Subcutaneous abdominal adipose tissue (tissue), 5 donors: ENCODE results near the gene MSH2.

Experiments used
- H3K27ac ChIP-seq: one replicate; pipeline ENCODE4 v1.7.0; 2013; ENCODE audit warnings: low read depth, mild to moderate bottlenecking, inconsistent platforms, low read length, moderate library complexity
- H3K27me3 ChIP-seq, 5 donors: one replicate each; pipeline ENCODE4 v1.7.0; 2013; ENCODE audit warnings: low read length in 5 of 5, inconsistent platforms in 1 of 5; ENCODE audit not compliant: control insufficient read depth in 5 of 5, insufficient read depth in 4 of 5
- H3K36me3 ChIP-seq, 5 donors: one replicate each; pipeline ENCODE4 v1.7.0; 2013; ENCODE audit warnings: low read length in 5 of 5; ENCODE audit not compliant: control insufficient read depth in 5 of 5, insufficient read depth in 5 of 5
- H3K4me1 ChIP-seq, 5 donors: one replicate each; pipeline ENCODE4 v1.7.0; 2013; ENCODE audit warnings: low read length in 5 of 5, mild to moderate bottlenecking in 3 of 5, moderate library complexity in 1 of 5; ENCODE audit not compliant: control insufficient read depth in 5 of 5, insufficient read depth in 5 of 5
- H3K4me3 ChIP-seq, 5 donors: one replicate each; pipeline ENCODE4 v1.7.0; 2013; ENCODE audit warnings: low read length in 5 of 5, low read depth in 1 of 5
- H3K9ac ChIP-seq, 5 donors: one replicate each; pipeline ENCODE4 v1.7.0; 2013; ENCODE audit warnings: low read length in 5 of 5, mild to moderate bottlenecking in 4 of 5, moderate library complexity in 3 of 5
- H3K9me3 ChIP-seq, 5 donors: one replicate each; pipeline ENCODE4 v1.7.0; 2013; ENCODE audit warnings: low read length in 5 of 5; ENCODE audit not compliant: control insufficient read depth in 5 of 5
- donor health status: healthy.
- donor health status: healthy.
- donor health status: healthy.
- donor health status: healthy.
- donor health status: healthy.

MSH2 gene

GRCh38 chr2:47459021-47459420 is 56.1 kb downstream of the MSH2 start:
- no peak overlapping the region for H3K27ac ChIP-seq
- H3K27me3 ChIP-seq, result no peaks in the 10 kb centered on the region
- H3K4me1 ChIP-seq, result no peaks in the 10 kb centered on the region
- H3K9ac ChIP-seq, result no peak overlapping the region
- H3K4me3 ChIP-seq, result no peak overlapping the region
- peaks cover 5 to 13% (median 6%) of the 10 kb centered on the region in 5 donors for H3K36me3 ChIP-seq
- H3K9me3 ChIP-seq, result no peaks in the 10 kb centered on the region

DNA sequence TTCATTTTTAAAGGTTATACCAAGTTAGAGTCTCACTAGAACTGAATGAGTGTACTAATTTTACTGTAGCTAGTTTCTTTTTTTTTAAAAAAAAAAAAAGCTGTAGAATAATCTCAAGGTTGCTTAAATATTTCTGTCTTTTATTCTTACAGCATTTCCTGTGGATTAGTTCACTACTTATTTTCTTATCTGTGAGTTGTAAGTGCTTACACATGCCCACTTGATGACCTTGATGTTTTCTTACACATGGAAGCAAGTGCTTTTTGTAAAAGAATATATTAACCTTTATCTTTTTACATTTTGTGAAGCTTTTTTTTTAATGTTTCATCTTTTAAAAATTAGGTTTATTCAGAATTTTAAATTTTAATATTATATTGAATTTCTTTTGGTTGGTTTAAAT is 57.8 kb downstream of the MSH2 start:
- Histone ChIP-seq H3K27ac (no peak overlapping the region), H3K9ac (no peak overlapping the region), H3K36me3 (peaks cover 7 to 13% (median 10%) of the 10 kb centered on the region in 5 donors), H3K4me1 (no peaks in the 10 kb centered on the region), H3K4me3 (no peak overlapping the region), H3K27me3 (no peaks in the 10 kb centered on the region), H3K9me3 (no peaks in the 10 kb centered on the region)

DNA sequence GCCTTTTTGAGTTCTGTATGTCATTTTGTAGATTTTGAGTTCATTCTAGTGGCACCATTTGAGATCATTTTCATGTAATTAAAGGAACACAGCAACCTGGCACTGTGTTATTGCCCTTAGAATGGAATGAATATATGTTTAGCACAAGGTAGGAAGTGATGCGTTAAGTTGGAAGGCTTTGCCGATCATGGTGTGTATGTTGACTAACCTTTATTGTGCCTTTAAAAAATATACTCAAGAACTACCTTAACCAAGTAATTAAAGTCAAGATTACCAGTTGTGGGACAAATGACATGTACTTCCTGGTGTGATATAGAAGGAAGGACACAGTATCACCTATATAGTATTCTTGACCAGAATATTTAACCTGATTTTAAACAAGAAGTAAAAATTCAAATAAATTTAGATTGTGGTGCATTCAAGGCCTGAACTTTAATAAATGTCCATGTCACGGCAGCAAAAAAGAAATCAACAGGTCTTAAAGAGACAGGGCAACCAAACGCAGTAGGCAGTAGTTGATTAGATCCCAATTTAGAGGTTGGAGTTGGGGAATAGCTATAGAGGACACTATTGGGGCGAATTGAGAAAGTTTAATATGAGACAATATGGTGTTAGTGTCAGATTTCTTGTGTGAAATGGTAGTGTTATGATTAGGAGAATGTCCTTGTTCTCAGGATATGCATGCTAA is 68.6 kb downstream of the MSH2 start:
- Histone ChIP-seq H3K27me3 (no peaks in the 10 kb centered on the region), H3K36me3 (peaks cover 7 to 29% (median 11%) of the 10 kb centered on the region in 5 donors), H3K9me3 (no peaks in the 10 kb centered on the region), H3K4me1 (no peaks in the 10 kb centered on the region), H3K27ac (no peak overlapping the region), H3K9ac (no peak overlapping the region), H3K4me3 (no peak overlapping the region)

GRCh38 chr2:47479863-47480262 is 76.9 kb downstream of the MSH2 start:
- Histone ChIP-seq H3K27me3 (no peaks in the 10 kb centered on the region), H3K9ac (no peak overlapping the region), H3K36me3 (peaks cover 12 to 30% (median 21%) of the 10 kb centered on the region in 5 donors), H3K27ac (no peak overlapping the region), H3K9me3 (no peaks in the 10 kb centered on the region), H3K4me3 (no peak overlapping the region), H3K4me1 (no peaks in the 10 kb centered on the region)

DNA sequence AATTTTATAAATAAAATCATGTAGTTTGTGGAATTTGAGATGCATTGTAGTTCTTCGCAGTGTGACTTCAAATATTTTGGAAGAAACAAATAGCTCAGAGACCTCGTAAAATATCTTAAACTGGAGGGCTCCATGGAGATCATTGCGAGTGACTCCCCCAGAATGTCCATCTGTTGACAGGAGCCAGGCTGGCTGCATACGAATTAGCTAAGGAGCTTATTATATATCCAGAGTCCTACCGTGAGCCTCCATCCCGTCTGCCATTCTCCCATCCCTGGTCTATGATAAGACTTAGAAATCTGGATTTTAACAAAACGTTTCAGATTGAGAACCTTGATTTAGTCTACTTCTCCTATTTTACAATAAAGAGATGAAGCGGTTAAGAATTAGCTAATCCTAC is 80.2 kb downstream of the MSH2 start:
- Histone ChIP-seq H3K4me1 (no peaks in the 10 kb centered on the region), H3K27ac (no peak overlapping the region), H3K4me3 (no peak overlapping the region), H3K27me3 (no peaks in the 10 kb centered on the region), H3K36me3 (peaks cover 10 to 24% (median 18%) of the 10 kb centered on the region in 5 donors), H3K9ac (no peak overlapping the region), H3K9me3 (no peaks in the 10 kb centered on the region)

- Histone ChIP-seq H3K36me3 (peaks cover 7 to 20% (median 13%) of the 10 kb centered on the region in 5 donors), H3K4me3 (no peak overlapping the region), H3K27me3 (no peaks in the 10 kb centered on the region), H3K9me3 (no peaks in the 10 kb centered on the region), H3K4me1 (no peaks in the 10 kb centered on the region), H3K9ac (no peak overlapping the region), H3K27ac (no peak overlapping the region)
Measured at GRCh38 chr2:47484396-47484795, 81.4 kb downstream of the MSH2 start.

- Histone ChIP-seq H3K27me3 (no peaks in the 10 kb centered on the region), H3K36me3 (peaks cover 7 to 20% (median 13%) of the 10 kb centered on the region in 5 donors)
Measured at GRCh38 chr2:47485177-47485576, 82.2 kb downstream of the MSH2 start.

GRCh38 chr2:47485751-47486300 is 82.9 kb downstream of the MSH2 start:
- Histone ChIP-seq H3K27me3 (no peaks in the 10 kb centered on the region), H3K9me3 (no peaks in the 10 kb centered on the region), H3K27ac (no peak overlapping the region), H3K36me3 (peaks cover 7 to 17% (median 12%) of the 10 kb centered on the region in 5 donors), H3K9ac (no peak overlapping the region), H3K4me3 (no peak overlapping the region), H3K4me1 (no peaks in the 10 kb centered on the region)

More at GRCh38 chr2:47485177-47485576, 82.2 kb downstream of the MSH2 start:
- H3K27ac ChIP-seq, result no peak overlapping the region
- H3K4me3 ChIP-seq, result no peak overlapping the region
- H3K9ac ChIP-seq, result no peak overlapping the region
- no peaks in the 10 kb centered on the region for H3K4me1 ChIP-seq
- no peaks in the 10 kb centered on the region for H3K9me3 ChIP-seq

GRCh38 chr2:47486841-47487497 is 84.0 kb downstream of the MSH2 start:
- H3K36me3 ChIP-seq, result peaks cover 7 to 17% (median 12%) of the 10 kb centered on the region in 5 donors
- no peak overlapping the region for H3K27ac ChIP-seq
- H3K27me3 ChIP-seq, result no peaks in the 10 kb centered on the region
- H3K4me1 ChIP-seq, result no peaks in the 10 kb centered on the region
- no peak overlapping the region for H3K9ac ChIP-seq
- H3K9me3 ChIP-seq, result no peaks in the 10 kb centered on the region
- no peak overlapping the region for H3K4me3 ChIP-seq

- H3K27ac ChIP-seq, result no peak overlapping the region
- no peaks in the 10 kb centered on the region for H3K27me3 ChIP-seq
- H3K4me1 ChIP-seq, result no peaks in the 10 kb centered on the region
- H3K9me3 ChIP-seq, result no peaks in the 10 kb centered on the region
- H3K4me3 ChIP-seq, result no peak overlapping the region
- no peak overlapping the region for H3K9ac ChIP-seq
- peaks cover 7 to 17% (median 12%) of the 10 kb centered on the region in 5 donors for H3K36me3 ChIP-seq
Measured at GRCh38 chr2:47487498-47487875, 84.5 kb downstream of the MSH2 start.
